A549 (cell line): ENCODE measurements around the gene MLLT1.

Experiments used
- FOSL2 ChIP-seq, 2 experiments: fragments of 450-650 bp in 1 of 2; fragments of >200 bp in 1 of 2; sonication (Bioruptor Twin) in 1 of 2; formaldehyde crosslinking; IDR thresholded peaks; 2 replicates each; pipeline versions ENCODE4 v1.5.0 to v1.6.1; 2016 to 2020; ENCODE audit warnings: mild to moderate bottlenecking in 1 of 2, moderate library complexity in 1 of 2
- NFE2L2 ChIP-seq: fragments of 150-350 bp; conservative IDR thresholded peaks from 2 replicates; pipeline ENCODE4 v1.6.1; 2014; ENCODE audit warnings: low read length
- POLR2A ChIP-seq: IDR thresholded peaks from 2 replicates; pipeline ENCODE4 v1.6.1; 2012; ENCODE audit warnings: mild to moderate bottlenecking, low read length
- RAD21 ChIP-seq, 2 experiments: fragments of >200 bp in 1 of 2; sonication (Bioruptor Twin) in 1 of 2; formaldehyde crosslinking in 1 of 2; IDR thresholded peaks in 1 of 2; conservative IDR thresholded peaks in 1 of 2; 2 replicates in 1 of 2; 3 replicates in 1 of 2; pipeline ENCODE4 v1.6.1; 2012 to 2018; ENCODE audit warnings: inconsistent platforms in 1 of 2
- TF ChIP-seq, protein P1 (sequence below): IDR thresholded peaks from 2 replicates; pipeline ENCODE4 v1.6.1; 2012
- TF ChIP-seq, protein P2 (sequence below): fragments of 250-450 bp; sonication (Bioruptor Pico); IDR thresholded peaks from 2 replicates; pipeline ENCODE4 v1.5.0; 2020; ENCODE audit warnings: low read depth, mild to moderate bottlenecking, moderate library complexity
- TF ChIP-seq, protein P3 (sequence below): fragments of >200 bp; sonication (Bioruptor Twin); formaldehyde crosslinking; IDR thresholded peaks from 3 replicates; pipeline ENCODE4 v1.5.1; 2016
- TF ChIP-seq, protein P4 (sequence below): IDR thresholded peaks from 2 replicates; pipeline ENCODE4 v1.6.1; 2012

DNA sequence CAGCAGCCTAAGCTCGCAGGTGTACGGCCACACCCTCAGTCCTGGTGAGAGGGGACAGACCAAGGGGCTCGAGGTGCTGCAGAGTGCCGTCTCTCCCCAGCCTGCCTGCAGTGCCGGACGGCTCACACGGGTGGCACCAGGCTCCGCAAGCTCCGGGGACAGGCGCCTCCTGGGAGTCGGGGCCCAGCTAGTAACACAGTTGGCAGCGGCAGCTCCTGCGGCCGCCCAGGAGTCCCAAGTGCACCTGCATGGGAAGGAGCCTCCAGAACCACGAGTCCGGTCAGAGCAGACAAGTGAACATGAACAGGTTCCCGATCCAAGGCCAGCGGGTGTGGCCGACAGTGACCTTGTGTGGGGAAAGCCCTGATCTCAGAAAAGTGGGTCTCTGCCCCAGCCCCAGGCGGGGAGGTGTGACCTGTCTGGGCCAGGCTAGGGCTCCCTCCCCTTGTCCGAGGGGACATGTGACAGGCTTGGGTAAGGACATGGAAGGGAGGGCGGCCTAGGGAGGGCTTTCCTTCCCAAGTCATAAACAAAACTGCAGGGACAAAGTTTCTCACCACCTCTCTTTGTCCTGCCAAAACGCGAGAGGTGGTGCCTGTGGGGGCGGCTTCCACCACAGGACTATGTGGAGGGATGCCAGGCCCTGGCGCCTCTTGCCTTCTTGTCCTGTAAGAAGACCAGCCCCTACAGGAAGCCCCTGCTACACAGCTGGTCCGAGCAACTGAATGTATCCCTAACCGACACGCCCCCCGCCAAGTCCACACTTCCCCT lies 46.5 kb downstream of the MLLT1 start:
- TF ChIP-seq, protein P1, sequence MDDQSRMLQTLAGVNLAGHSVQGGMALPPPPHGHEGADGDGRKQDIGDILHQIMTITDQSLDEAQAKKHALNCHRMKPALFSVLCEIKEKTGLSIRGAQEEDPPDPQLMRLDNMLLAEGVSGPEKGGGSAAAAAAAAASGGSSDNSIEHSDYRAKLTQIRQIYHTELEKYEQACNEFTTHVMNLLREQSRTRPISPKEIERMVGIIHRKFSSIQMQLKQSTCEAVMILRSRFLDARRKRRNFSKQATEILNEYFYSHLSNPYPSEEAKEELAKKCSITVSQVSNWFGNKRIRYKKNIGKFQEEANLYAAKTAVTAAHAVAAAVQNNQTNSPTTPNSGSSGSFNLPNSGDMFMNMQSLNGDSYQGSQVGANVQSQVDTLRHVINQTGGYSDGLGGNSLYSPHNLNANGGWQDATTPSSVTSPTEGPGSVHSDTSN, result no peak
- TF ChIP-seq, protein P2, sequence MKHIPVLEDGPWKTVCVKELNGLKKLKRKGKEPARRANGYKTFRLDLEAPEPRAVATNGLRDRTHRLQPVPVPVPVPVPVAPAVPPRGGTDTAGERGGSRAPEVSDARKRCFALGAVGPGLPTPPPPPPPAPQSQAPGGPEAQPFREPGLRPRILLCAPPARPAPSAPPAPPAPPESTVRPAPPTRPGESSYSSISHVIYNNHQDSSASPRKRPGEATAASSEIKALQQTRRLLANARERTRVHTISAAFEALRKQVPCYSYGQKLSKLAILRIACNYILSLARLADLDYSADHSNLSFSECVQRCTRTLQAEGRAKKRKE (CRISPR knock-in tag), result no peak
- TF ChIP-seq, protein P3, sequence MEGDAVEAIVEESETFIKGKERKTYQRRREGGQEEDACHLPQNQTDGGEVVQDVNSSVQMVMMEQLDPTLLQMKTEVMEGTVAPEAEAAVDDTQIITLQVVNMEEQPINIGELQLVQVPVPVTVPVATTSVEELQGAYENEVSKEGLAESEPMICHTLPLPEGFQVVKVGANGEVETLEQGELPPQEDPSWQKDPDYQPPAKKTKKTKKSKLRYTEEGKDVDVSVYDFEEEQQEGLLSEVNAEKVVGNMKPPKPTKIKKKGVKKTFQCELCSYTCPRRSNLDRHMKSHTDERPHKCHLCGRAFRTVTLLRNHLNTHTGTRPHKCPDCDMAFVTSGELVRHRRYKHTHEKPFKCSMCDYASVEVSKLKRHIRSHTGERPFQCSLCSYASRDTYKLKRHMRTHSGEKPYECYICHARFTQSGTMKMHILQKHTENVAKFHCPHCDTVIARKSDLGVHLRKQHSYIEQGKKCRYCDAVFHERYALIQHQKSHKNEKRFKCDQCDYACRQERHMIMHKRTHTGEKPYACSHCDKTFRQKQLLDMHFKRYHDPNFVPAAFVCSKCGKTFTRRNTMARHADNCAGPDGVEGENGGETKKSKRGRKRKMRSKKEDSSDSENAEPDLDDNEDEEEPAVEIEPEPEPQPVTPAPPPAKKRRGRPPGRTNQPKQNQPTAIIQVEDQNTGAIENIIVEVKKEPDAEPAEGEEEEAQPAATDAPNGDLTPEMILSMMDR, result no peak
- TF ChIP-seq RAD21 (conservative IDR thresholded peaks at IDR 0.05 in 1 of 2, IDR thresholded peaks at IDR 0.05 in 1 of 2), result no peak
- TF ChIP-seq POLR2A, result no peak
- TF ChIP-seq, protein P4, sequence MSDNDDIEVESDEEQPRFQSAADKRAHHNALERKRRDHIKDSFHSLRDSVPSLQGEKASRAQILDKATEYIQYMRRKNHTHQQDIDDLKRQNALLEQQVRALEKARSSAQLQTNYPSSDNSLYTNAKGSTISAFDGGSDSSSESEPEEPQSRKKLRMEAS, result no peak
- TF ChIP-seq FOSL2 (IDR thresholded peaks at IDR 0.05), result no peak
- TF ChIP-seq FOSL2 (CRISPR knock-in tag; IDR thresholded peaks at IDR 0.05), result no peak
- TF ChIP-seq NFE2L2, result no peak
